PC-9 (cell line): ENCODE measurements around the gene SNRPA1.

Source experiments
- CTCF ChIP-seq: fragments of 200-600 bp; sonication (generic); conservative IDR thresholded peaks from 2 replicates; pipeline ENCODE4 v1.6.1; 2017; ENCODE audit warnings: mixed run types, antibody characterized with exemption, mild to moderate bottlenecking, moderate library complexity
- EZH2 ChIP-seq: fragments of 200-600 bp; sonication (generic); IDR thresholded peaks from 2 replicates; pipeline ENCODE4 v1.8.0; 2017; ENCODE audit warnings: antibody characterized with exemption, low read depth

- TF ChIP-seq CTCF, result no peak
- TF ChIP-seq EZH2, result no peak
Measured at GRCh38 chr15:101251830-101252820, 42.9 kb downstream of the SNRPA1 start, which contains the start of gene CHSY1.
